Stimulated activated CD8-positive, alpha-beta memory T cell treated with anti-CD3 and anti-CD28 coated beads, Interleukin-12 subunit alpha, Interleukin-12 subunit beta, amount 100 ng/mL, for 1 hour (primary cell): ENCODE measurements around the gene POMT1.
"Not testable (repeated sequence)": the region's sequence is repeated elsewhere in the genome, so short reads cannot be mapped to it uniquely, and the experiment has no call there.

Experiments used
- DNase-seq: peaks from one replicate; pipeline ENCODE4 v3.0.0-alpha.2; 2020; ENCODE audit warnings: low read depth

Gene POMT1

DNA sequence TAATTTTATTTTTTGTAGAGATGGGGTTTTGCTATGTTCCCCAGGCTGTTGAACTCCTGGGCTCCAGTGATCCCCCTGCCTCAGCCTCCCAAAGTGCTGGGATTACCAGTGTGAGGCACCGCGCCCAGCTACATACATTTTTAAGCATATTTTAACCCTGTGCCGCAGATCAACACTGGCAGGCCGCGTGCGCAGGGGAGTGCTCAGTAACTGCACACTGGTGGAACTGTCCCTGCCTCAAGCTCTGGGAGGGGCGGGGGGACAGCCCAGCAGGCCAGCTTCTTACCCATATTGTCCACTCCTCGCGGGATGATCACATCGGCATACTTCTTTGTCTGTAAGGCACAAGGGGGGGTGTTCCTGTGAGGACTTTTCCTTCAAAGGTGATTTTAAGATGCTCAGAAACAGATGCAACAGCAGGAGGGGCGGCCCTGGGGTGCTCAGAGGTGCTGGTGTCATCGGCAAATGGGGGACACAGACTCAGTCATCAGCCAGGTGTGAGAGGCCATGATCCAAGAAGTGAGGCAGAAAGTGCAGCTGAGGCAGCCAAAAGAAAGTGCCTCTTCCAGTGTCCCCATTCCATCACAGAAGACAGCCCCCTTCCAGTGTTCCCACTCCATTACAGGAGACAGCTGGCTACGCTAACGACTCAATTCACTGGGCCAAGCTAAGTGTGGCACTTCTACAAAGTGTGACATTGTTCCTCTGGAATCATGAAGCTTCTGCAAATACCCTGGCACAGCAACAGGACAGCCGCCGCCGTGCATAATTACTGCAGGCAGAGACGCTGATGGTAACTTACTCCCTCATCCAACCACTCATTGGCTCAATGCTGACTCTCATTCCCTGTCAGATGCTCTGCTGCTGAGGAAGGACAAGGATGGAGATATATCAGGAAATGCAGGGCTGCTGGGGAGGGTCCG, 23.2 kb downstream of the POMT1 start:
- DNase-seq, result no peak

DNA sequence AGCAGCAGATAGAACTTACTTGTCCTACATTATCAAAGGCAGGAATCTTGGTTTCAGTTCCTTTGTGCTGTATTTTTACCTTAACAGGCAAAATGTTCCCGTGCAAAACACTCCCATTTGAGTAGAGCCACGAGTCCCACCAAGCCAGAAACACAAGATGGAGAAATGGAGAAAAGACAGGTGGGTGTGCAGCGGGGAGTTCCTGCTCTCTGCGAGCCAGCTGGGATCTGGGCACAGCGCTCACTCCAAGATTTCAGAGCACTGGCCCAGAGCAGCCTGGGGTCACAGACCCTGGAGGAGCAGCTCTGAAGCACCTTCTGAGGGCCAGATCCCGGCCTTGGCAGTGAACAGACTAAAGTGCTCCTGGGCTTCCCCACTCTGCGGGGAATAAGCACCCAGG, 25.5 kb downstream of the POMT1 start:
- no peak for DNase-seq

DNA sequence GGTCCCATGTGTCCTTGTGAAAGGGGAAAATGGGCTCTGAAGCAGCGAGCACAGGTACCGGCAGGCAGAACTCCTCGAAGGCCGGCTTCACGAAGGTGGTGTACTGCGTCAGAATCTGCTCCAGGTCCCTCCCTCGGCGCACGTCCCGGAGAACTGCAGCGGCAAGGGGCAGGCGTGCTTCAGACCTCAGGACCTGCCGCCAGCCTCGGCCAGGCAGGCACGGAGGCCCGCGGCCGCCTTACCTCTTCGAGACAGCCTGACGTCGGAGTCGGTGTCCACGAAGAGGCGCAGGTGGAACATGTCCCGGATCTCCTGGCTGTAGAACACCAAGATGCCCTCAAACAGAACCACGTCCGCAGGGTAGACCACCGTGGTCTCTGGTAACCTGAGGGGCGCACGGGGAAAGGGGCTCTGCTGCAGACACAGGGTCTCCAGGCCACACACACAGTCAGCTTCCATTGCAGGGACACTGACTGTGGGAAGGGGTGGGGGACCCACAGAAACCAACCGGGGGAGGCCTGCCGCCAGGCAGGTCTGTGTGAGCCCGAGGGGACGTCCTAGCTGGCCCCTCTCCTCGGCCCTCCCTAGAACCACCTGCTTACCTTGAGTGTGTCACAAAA, 26.3 kb downstream of the POMT1 start:
- DNase-seq, result no peak

DNA sequence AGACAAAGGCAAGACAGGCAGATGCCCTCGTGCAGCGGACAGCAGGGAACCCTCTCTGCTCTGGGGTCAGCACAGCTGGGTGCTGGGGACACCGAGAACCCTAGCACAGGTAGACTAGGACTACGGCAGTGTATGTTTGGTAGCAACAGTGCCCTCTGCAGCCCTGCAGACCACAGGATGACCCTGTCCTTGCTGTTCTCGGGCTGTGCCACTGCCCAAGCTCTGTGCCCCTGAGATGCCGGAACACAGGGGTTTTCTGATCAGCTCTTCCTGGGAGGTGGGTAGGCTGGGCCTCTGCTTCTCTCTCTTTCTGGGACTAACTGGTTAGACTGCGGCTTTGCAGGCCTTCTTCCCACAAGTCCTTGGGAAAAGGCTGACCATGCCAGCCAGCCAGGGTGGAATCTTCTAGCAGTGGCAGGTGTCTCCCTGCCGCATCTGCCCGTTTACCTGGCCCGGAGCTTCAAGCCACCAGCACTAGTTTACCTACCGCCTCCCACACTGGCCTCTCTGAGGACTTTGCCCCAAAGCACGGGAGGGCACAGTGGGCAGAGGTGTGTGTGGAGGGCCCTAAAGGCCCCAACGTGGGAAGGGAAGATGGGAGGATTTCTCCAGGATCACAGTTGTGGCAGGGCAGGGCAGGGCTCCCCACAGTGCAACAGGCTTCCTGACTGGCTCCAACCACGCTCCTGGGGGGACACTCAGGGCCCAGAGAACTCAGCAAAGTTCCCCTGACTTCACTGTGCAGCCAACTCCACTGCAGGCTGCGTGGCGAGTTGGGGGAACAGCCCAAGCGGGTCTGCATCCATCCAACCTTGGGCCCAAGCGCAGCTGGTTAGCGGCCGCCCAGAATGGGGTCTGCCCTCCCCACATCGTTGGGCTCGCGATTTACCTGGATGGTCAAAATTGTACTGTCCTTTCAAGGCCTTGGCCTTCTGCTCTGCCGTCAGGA, 27.2 kb downstream of the POMT1 start:
- DNase-seq, result no peak

DNA sequence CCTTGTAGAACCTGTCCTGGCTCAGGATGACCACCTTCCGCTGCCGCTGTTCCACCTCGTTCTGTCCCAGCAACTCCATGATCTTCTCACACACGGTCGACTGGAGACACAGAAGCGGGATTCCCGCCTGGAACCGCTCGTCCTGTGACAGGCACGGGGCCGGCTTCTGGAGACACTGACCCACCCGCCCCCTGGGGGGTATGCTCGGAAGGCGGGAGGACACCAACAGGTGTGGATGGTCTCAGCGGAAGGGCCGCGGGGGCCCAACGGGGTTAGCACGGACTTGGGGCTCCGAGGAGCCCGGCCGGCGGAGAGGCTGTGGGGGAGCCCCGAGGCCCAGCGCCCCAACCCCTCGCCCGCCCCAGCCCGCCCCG, 27.8 kb downstream of the POMT1 start:
- no peak for DNase-seq

DNA sequence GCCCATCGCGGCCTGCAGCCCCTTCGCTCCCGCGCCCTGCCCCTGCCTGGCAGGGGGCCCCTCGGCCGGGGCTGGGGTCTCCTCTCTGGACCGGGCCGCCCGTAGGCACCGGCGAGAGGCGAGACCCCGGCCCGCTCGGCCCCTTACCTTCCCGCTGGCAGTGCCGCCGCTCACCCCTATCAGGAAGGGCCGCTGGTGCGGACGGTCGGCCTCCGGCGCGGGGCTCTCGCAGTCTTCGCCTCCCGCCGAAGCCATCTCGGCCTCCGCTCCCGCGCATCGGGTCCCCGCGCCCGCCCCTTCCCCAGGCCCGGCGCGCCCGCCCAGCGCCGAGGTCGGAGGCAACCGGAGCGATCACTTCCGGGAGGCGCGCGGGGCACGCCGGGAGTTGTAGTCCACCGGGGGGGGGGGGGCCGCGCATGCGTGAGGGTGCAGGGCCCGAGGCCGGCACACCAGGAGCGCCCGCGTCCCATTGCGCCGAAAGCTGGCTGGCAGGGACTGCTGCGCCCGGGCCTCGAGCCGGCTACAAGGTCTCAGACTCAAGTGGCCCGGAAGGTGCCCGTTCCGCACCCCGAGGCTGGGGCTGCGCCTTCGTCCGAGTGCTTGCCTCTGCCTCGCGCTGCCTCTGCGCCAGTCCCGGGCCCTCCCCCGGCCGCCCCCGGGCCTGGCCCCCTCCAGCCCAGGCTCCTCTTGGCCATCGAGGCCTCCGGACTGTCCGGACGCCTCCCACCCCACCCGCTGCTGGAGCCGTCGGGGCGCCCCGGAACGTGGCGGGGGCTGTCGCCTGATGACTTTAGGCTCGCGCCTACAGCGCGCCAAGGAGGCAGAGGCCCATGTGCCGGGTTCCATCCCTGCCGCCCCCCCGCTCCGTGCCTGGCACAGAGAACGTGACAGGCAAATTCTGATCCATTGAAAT, 28.5 kb downstream of the POMT1 start, which contains the start of gene UCK1:
Gene UCK1 (minus strand): TSS at position 344 of the 913 bp plus-strand sequence. CDS start 89 bp downstream, at position 255.
- DNase-seq, result peak; percentile 58

DNA sequence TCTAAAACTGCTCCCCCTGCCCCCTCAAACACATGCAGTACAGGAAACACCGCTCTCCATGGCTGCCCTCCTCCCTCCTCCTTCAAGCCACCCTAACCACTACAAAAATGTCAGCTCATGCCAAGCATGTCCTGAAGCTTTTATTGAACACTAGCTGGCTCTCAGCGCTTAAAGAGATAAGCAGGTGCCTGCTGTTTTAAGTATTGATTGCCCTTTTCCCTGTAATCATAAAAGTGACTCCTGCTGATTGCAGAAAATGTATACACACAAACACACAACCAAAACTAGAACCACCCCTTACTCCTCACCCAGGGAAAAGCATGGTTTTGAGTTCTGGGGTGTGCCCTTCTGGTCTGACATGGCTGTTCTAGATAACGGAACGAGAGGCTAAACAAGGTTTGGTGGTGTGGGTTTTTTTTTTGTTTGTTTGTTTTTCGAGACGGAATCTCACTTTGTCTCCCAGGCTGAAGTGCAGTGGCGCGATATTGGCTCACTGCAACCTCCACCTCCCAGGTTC, 32.1 kb downstream of the POMT1 start:
- no peak for DNase-seq

DNA sequence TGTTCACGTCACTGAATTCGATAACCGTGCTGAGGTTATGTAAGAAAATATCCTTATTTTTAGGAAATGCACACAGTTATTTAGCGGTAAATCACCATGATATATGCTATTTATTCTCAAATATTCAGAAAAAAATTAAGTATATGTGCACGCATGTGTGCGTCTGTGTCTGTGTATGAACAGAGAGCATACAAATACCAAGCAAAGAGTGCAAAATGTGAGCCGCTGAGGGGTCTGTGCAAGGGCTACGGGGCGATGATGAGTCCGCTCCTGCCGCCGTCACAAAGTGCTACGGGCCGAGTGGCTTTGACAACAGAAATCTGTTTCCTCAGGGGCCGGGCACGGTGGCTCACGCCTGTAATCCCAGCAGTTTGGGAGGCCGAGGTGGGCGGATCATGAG, 35.2 kb downstream of the POMT1 start:
- no peak for DNase-seq

DNA sequence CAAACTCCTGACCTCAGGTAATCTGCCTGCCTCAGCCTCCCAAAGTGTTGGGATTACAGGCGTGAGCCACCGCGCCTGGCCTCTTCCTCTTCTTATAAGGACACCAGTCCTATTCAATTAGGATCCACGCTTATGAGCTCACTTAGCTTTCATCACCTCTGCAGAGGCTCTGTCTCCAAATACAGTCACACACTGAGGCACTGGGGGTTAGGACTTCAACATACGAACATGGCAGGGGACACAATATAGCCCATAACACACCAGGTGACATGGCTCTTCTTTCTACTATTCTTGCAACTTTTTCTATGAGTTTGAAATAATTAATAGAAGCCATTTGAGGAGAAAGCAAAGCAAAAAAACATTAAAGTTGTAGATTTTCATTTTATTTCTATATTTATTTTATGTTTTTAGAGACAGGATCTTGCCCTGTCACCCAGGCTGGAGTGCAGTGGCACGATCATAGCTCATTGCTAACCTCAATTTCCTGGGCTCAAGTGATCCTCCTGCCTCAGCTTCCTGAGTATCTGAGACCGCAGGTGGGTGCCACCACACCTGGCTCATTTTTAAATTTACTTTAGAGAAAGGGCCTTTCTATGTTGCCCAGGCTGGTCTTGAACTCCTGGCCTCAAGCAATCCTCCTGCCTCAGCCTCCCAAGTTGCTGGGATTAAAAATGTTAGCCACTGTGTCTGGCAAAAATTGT, 36.7 kb downstream of the POMT1 start:
- DNase-seq, result no peak

DNA sequence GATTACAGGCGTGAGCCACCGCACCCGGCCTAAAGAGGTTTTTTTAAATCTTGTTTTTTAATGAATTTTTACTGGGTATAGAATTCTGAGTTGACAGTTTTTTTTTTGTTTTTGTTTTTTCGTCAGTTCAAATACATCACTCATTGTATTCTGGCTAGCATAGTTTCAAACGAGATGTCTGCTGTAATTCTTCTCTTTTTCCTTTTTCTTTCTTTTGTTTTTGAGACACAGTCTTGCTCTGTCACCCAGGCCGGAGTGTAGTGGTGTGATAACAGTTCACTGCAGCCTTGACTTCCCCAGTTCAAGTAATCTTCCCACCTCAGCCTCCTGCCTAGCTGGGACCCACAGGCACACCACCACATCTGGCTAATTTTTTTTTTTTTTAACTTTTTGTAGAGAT, 40.4 kb downstream of the POMT1 start:
- no peak for DNase-seq

DNA sequence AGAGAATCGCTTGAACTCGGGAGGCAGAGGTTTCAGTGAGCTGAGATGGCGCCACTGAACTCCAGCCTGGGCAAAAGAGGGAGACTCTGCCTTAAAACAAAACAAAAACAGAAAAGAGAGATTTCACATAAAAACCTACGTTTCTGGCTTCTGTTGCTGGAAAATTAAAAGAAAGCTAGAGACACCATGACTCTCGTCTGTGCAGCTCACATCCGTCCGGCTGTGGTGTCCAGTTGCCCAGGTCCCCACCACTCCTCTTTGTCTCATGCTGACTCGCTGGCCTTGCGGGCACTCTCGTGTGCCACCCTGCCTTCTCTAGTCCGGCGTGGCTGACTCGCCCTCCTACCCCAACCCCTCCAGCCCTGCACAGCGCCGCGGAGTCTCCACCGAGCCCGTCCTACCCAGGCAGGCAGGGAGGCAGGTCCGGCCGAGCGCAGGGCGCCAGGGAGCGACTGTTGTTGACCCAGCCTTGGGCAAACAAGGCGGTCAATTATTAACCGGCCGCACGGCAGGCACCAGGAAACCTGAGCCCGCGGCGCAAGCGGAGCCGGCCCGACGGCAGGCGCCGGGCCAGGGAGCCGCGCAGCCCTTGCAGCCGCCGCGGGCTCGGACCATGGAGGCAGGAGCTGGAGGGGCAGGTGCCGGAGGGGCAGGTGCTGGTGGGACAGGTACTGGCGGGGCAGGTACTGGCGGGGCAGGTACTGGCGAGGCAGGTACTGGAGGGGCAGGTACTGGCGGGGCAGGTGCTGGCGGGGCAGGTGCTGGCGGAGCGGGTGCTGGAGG, 42.5 kb downstream of the POMT1 start, which contains the start of gene PRRT1B:
Gene PRRT1B (plus strand): TSS at position 521 of the 783 bp plus-strand sequence. CDS start 93 bp downstream, at position 614.
- DNase-seq, result no peak

DNA sequence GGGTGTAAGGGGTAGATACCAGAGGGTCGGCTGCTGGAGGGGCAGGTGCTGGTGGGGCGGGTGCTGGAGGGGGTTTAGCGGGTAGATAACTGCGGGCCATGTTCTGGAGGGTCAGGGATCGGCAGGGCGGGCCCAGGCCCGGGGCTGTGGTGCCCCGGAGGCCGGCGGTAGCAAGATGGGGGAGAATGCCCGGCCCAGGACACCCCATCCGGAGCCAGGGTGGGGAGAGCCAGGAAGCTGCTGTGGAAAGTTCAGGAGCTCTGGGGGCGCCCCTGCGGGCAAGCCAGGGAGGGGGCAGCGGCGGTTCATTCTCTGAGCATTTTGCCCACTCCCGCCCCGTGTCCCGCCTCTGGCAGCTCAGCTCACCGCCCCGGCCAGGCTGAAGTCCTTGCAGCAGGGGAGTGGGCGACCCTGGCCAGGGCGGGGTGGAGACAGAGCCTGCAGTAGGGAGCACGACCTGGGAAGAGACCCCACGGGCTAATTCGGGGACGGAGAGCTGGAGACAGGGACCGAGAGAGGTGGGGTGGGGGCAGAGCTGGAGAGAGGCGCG, 43.1 kb downstream of the POMT1 start:
- DNase-seq, result no peak

DNA sequence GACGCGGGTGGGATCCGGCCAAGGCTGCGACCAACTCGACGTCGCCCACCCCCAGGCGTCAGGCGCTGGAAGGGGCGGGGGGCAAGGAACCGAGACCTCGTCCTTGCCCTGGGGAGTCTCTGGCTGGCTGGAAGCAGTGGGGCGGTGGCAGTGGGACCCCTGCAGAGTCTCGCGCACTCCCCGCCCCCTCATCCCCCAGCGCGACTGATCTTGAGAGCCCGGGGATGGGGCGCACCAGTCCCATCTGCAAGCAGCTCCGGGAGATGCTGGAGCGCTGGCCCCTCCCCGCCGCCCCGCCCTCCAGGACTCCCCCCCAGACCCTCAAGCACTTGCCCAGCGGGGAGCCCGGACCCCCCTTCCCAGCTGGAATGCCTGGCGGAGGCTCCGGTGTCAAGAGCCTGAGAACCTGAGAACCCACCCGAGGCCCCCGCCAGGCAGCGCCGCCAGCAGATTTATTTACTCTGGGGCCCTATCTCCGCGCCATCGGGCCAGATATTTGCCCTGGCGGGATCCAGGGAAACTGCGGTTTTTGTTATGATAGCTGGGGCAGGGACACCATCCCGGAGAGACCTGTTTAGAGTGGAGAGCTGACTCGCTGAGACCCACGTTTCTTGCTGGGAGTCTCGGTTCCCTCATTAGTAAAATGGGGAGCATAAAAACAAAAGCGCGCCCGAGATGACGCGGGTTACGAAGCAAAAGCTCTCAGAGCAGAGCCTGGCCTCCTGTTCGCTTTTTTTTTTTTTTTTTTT, 43.8 kb downstream of the POMT1 start:
- DNase-seq, result no peak

DNA sequence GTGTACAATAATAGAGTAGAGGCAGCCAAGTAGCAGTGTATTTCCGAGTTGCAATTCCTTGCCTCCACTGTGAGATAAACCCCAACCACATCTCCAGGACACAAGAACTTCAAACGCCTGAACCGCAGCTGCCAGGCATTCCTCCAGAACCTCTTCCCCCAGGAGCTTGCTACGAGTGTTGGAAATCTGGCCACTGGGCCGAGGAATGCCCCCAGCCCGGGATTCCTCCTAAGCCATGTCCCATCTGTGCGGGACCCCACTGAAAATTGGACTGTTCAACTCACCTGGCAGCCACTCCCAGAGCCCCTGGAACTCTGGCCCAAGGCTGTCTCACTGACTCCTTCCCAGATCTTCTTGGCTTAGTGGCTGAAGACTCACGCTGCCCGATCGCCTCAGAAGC, 46.5 kb downstream of the POMT1 start:
- not testable (repeated sequence) for DNase-seq

DNA sequence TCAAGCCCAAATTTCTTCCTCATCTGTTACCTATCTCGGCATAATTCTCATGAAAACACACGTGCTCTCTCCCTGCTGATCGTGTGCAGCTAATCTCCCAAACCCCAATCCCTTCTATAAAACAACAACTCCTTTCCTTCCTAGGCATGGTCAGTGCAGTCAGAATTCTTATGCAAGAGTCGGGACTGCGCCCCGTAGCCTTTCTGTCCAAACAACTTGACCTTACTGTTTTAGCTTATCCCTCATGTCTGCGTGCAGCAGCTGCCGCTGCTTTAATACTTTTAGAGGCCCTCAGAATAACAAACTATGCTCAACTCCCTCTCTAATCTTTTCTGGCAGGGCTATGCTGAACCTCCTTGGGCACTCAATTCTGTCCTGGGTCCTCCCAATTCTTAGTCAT, 47.7 kb downstream of the POMT1 start:
- not testable (repeated sequence) for DNase-seq

DNA sequence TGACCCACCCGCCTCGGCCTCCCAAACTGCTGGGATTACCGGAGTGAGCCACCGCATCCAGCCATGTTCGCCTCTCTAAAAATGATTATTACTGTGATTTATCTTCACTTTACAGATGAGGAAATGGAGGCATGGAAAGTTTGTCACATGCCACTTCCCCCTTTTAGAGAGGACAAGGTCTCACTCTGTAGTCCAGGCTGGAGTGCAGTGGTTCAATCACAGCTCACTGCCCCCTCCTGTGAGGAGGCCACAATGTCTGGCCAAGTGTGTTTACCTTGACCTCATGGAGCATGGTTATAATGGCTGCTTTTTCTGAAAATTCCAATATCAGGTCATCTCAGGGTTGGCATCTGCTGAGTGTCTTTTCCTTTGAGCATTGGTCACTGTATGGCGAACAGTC, 49.3 kb downstream of the POMT1 start:
- DNase-seq, result no peak

DNA sequence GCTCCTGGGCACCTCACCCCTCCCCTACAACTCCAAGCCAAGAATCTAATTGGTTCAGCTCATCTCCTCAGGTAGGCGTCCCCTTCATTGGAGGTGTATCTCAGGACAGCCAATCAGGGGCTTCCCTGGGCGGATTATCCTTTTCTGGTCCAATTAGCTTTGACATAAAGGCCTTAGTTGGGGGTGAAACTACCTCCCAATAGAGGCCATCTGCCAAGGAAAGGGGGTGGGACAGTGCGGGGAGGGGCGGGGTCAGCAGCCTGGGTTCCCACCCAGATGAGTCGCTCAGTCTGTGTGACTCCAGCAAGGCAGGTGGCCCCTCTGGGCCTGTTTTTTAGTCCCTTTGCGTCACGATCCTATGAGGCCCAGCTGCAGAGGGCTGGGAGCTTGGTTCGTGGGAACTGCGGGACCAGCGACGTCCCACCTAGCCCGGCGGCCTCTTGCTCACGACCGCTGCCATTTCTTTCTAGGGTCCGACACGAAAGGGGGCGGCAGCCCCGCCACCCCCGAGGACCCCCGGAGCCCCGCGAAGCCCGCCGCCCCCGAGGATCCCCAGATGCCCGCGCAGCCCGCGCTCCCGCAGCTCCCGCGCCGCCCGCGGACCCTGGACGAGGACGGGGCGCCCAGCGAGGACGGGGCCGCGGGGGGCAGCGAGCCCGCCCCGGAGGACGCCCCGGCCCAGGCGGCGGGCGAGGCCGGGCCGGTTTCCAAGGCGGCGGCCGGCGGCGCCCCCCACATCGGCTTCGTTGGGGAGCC, 51.5 kb downstream of the POMT1 start:
- no peak for DNase-seq
